SJSA1 (cell line): ENCODE measurements around the gene CPB2. TPM values are rescaled to one million over a fixed set of nuclear protein-coding genes. Genes with fewer than 3 reads are reported as not detected.

Experiments
- DNase-seq, 2 experiments: peaks; one replicate each; pipeline ENCODE4 v3.0.0-alpha.2; 2015 to 2020; ENCODE audit warnings: low spot score in 2 of 2, low read depth in 1 of 2
- H3K27ac ChIP-seq: fragments of 250-450 bp; sonication (Bioruptor Pico); 2 replicates; pipeline ENCODE4 v1.5.1; 2020; ENCODE audit warnings: mild to moderate bottlenecking, moderate library complexity
- H3K27me3 ChIP-seq: fragments of 250-450 bp; sonication (Bioruptor Pico); replicated peaks from 2 replicates; pipeline ENCODE4 v1.5.1; 2020; ENCODE audit warnings: mild to moderate bottlenecking, moderate library complexity
- H3K36me3 ChIP-seq: fragments of 250-450 bp; sonication (Bioruptor Pico); 2 replicates; pipeline ENCODE4 v1.5.1; 2020; ENCODE audit warnings: mild to moderate bottlenecking
- H3K4me1 ChIP-seq: fragments of 250-450 bp; sonication (Bioruptor Pico); replicated peaks from 2 replicates; pipeline ENCODE4 v1.6.1; 2021; ENCODE audit warnings: mild to moderate bottlenecking
- H3K4me3 ChIP-seq: fragments of 250-450 bp; sonication (Bioruptor Pico); 2 replicates; pipeline ENCODE4 v1.5.1; 2020; ENCODE audit warnings: mild to moderate bottlenecking
- H3K9me3 ChIP-seq: fragments of 250-450 bp; sonication (Bioruptor Pico); replicated peaks from 2 replicates; pipeline ENCODE4 v1.5.1; 2020; ENCODE audit warnings: mild to moderate bottlenecking
- total RNA-seq: library from RNA; depleted of rRNA; stranded (reverse); fragments of >200 nt; shearing (Covaris generic); gene quantifications from 2 replicates; pipeline ENCODE4 v1.2.3, GENCODE V29; 2014

The CPB2 gene
- total RNA-seq, 1 experiment from 2014 or later: not detected

GRCh38 chr13:46121597-46122163 is 16.8 kb upstream of the CPB2 start:
- Histone ChIP-seq H3K4me3 (no peak overlapping the region), H3K4me1 (no peaks in the 10 kb centered on the region), H3K9me3 (no peaks in the 10 kb centered on the region), H3K36me3 (peaks cover 7% of the 10 kb centered on the region), H3K27me3 (no peaks in the 10 kb centered on the region), H3K27ac (no peak overlapping the region)
- DNase-seq: no peak

- H3K27me3 ChIP-seq: no peaks in the 10 kb centered on the region
- H3K27ac ChIP-seq: no peak overlapping the region
- peaks cover under 1% of the 10 kb centered on the region; the same call in 1 of the 2 replicates for H3K36me3 ChIP-seq
- no peak overlapping the region for H3K4me3 ChIP-seq
- DNase-seq: no peak
- no peaks in the 10 kb centered on the region for H3K4me1 ChIP-seq
- no peaks in the 10 kb centered on the region for H3K9me3 ChIP-seq
These were observed 16.2 kb upstream of the CPB2 start for GRCh38 chr13:46121033-46121432.

- Histone ChIP-seq H3K27me3 (no peaks in the 10 kb centered on the region), H3K9me3 (no peaks in the 10 kb centered on the region), H3K36me3 (no peaks in the 10 kb centered on the region), H3K27ac (no peak overlapping the region), H3K4me3 (no peak overlapping the region), H3K4me1 (no peaks in the 10 kb centered on the region)
- DNase-seq: peak in 1 of 2 experiments; percentile 6
These were observed 15.2 kb upstream of the CPB2 start for GRCh38 chr13:46119883-46120614.

- no peaks in the 10 kb centered on the region for H3K9me3 ChIP-seq
- H3K27me3 ChIP-seq: no peaks in the 10 kb centered on the region
- DNase-seq: no peak
- no peak overlapping the region for H3K4me3 ChIP-seq
- no peak overlapping the region for H3K27ac ChIP-seq
- no peaks in the 10 kb centered on the region for H3K36me3 ChIP-seq
- H3K4me1 ChIP-seq: no peaks in the 10 kb centered on the region
These were observed 12.0 kb upstream of the CPB2 start for GRCh38 chr13:46116653-46117502.

GRCh38 chr13:46114613-46115012 is 9.8 kb upstream of the CPB2 start:
- DNase-seq: no peak
- Histone ChIP-seq H3K4me3 (no peak overlapping the region), H3K27me3 (no peaks in the 10 kb centered on the region), H3K27ac (no peak overlapping the region), H3K4me1 (no peaks in the 10 kb centered on the region), H3K9me3 (no peaks in the 10 kb centered on the region), H3K36me3 (no peaks in the 10 kb centered on the region)

GRCh38 chr13:46113596-46113995 is 8.8 kb upstream of the CPB2 start:
- H3K4me1 ChIP-seq: no peaks in the 10 kb centered on the region
- peak in 1 of 2 experiments; percentile 4 for DNase-seq
- no peak overlapping the region for H3K4me3 ChIP-seq
- no peaks in the 10 kb centered on the region; the same call in 1 of the 2 replicates for H3K27me3 ChIP-seq
- H3K36me3 ChIP-seq: no peaks in the 10 kb centered on the region
- no peaks in the 10 kb centered on the region for H3K9me3 ChIP-seq
- no peak overlapping the region for H3K27ac ChIP-seq

- H3K4me1 ChIP-seq: no peaks in the 10 kb centered on the region
- no peak for DNase-seq
- no peak overlapping the region for H3K4me3 ChIP-seq
- no peaks in the 10 kb centered on the region; the same call in 1 of the 2 replicates for H3K27me3 ChIP-seq
- H3K9me3 ChIP-seq: no peaks in the 10 kb centered on the region
- H3K27ac ChIP-seq: no peak overlapping the region
- H3K36me3 ChIP-seq: no peaks in the 10 kb centered on the region
These were observed 6.3 kb upstream of the CPB2 start for GRCh38 chr13:46111151-46111550.

- no peak overlapping the region for H3K4me3 ChIP-seq
- no peaks in the 10 kb centered on the region; the same call in 1 of the 2 replicates for H3K27me3 ChIP-seq
- no peaks in the 10 kb centered on the region for H3K4me1 ChIP-seq
- H3K36me3 ChIP-seq: no peaks in the 10 kb centered on the region
- no peaks in the 10 kb centered on the region for H3K9me3 ChIP-seq
- DNase-seq: no peak
- no peak overlapping the region for H3K27ac ChIP-seq
These were observed 4.6 kb upstream of the CPB2 start for GRCh38 chr13:46109451-46109850.

GRCh38 chr13:46106839-46107371 is 2.1 kb upstream of the CPB2 start:
- H3K4me3 ChIP-seq: no peak overlapping the region
- DNase-seq: no peak
- no peaks in the 10 kb centered on the region for H3K36me3 ChIP-seq
- no peaks in the 10 kb centered on the region for H3K4me1 ChIP-seq
- no peak overlapping the region for H3K27ac ChIP-seq
- no peaks in the 10 kb centered on the region for H3K9me3 ChIP-seq
- no peaks in the 10 kb centered on the region; the same call in 1 of the 2 replicates for H3K27me3 ChIP-seq

GRCh38 chr13:46103037-46103436 is 1.8 kb downstream of the CPB2 start:
- Histone ChIP-seq H3K36me3 (no peaks in the 10 kb centered on the region), H3K9me3 (no peaks in the 10 kb centered on the region), H3K4me3 (no peak overlapping the region), H3K27me3 (no peaks in the 10 kb centered on the region), H3K27ac (no peak overlapping the region), H3K4me1 (no peaks in the 10 kb centered on the region)
- DNase-seq: no peak

GRCh38 chr13:46102255-46102605 is 2.6 kb downstream of the CPB2 start:
- no peaks in the 10 kb centered on the region for H3K36me3 ChIP-seq
- H3K9me3 ChIP-seq: no peaks in the 10 kb centered on the region
- DNase-seq: no peak
- H3K4me3 ChIP-seq: no peak overlapping the region
- no peaks in the 10 kb centered on the region for H3K4me1 ChIP-seq
- no peak overlapping the region for H3K27ac ChIP-seq
- H3K27me3 ChIP-seq: no peaks in the 10 kb centered on the region

GRCh38 chr13:46101484-46102254 is 3.2 kb downstream of the CPB2 start:
- no peak overlapping the region for H3K27ac ChIP-seq
- no peaks in the 10 kb centered on the region for H3K27me3 ChIP-seq
- H3K4me3 ChIP-seq: no peak overlapping the region
- H3K4me1 ChIP-seq: no peaks in the 10 kb centered on the region
- no peaks in the 10 kb centered on the region for H3K36me3 ChIP-seq
- DNase-seq: no peak
- no peaks in the 10 kb centered on the region for H3K9me3 ChIP-seq

- no peaks in the 10 kb centered on the region for H3K4me1 ChIP-seq
- no peaks in the 10 kb centered on the region for H3K9me3 ChIP-seq
- no peak for DNase-seq
- no peaks in the 10 kb centered on the region for H3K27me3 ChIP-seq
- H3K4me3 ChIP-seq: no peak overlapping the region
- no peaks in the 10 kb centered on the region for H3K36me3 ChIP-seq
- no peak overlapping the region for H3K27ac ChIP-seq
These were observed 3.8 kb downstream of the CPB2 start for GRCh38 chr13:46101002-46101401.
